HEK293 (cell line): Measurements from ENCODE around the gene TACC2.

Source experiments
- CTCF ChIP-seq: fragments of 450-650 bp; formaldehyde crosslinking; IDR thresholded peaks from 2 replicates; pipeline ENCODE4 v1.5.1; 2016; ENCODE audit warnings: missing biosample characterization, missing genetic modification characterization
- EGR2 ChIP-seq: fragments of 450-650 bp; formaldehyde crosslinking; IDR thresholded peaks from 2 replicates; pipeline ENCODE4 v1.5.1; 2016; ENCODE audit warnings: low read depth, missing biosample characterization, missing genetic modification characterization
- OSR2 ChIP-seq: fragments of 450-650 bp; formaldehyde crosslinking; IDR thresholded peaks from 2 replicates; pipeline ENCODE4 v1.5.1; 2016; ENCODE audit warnings: missing biosample characterization, missing genetic modification characterization
- PBX3 ChIP-seq: sonication (generic); formaldehyde crosslinking; IDR thresholded peaks from 2 replicates; pipeline ENCODE4 v1.8.1; 2022; ENCODE audit warnings: mild to moderate bottlenecking, moderate library complexity, missing genetic modification reagents
- REST ChIP-seq: fragments of 450-650 bp; formaldehyde crosslinking; IDR thresholded peaks from 2 replicates; pipeline ENCODE4 v1.5.1; 2016; ENCODE audit warnings: missing biosample characterization, missing genetic modification characterization
- ZBTB26 ChIP-seq: fragments of 450-650 bp; formaldehyde crosslinking; optimal IDR thresholded peaks from 2 replicates; pipeline ENCODE3; 2016; ENCODE audit warnings: missing biosample characterization, mild to moderate bottlenecking, missing genetic modification characterization
- ZBTB8A ChIP-seq: fragments of 450-650 bp; formaldehyde crosslinking; IDR thresholded peaks from 2 replicates; pipeline ENCODE4 v1.5.1; 2016; ENCODE audit warnings: missing biosample characterization, missing genetic modification characterization
- ZFP37 ChIP-seq: fragments of 450-650 bp; formaldehyde crosslinking; IDR thresholded peaks from 2 replicates; pipeline ENCODE4 v1.5.1; 2016; ENCODE audit warnings: missing biosample characterization, missing genetic modification characterization
- ZNF274 ChIP-seq, 2 experiments: fragments of 200-500 bp in 1 of 2; fragments of 450-650 bp in 1 of 2; sonication (Bioruptor generic) in 1 of 2; formaldehyde crosslinking in 1 of 2; IDR thresholded peaks; 2 replicates each; pipeline versions ENCODE4 v1.5.1 to v1.6.1; 2014 to 2016; ENCODE audit warnings: borderline replicate concordance in 1 of 2, inconsistent platforms in 1 of 2, low read length in 1 of 2, missing biosample characterization in 1 of 2, missing genetic modification characterization in 1 of 2
- ZNF366 ChIP-seq: fragments of 450-650 bp; formaldehyde crosslinking; conservative IDR thresholded peaks from 2 replicates; pipeline ENCODE4 v1.5.1; 2016; ENCODE audit warnings: missing biosample characterization, missing genetic modification characterization
- ZNF501 ChIP-seq: fragments of 450-650 bp; formaldehyde crosslinking; IDR thresholded peaks from 2 replicates; pipeline ENCODE4 v1.5.1; 2016; ENCODE audit warnings: missing biosample characterization, missing genetic modification characterization

GRCh38 chr10:122001698-122002097 is 12.7 kb downstream of the TACC2 start:
- no peak for TF ChIP-seq CTCF
- no peak for TF ChIP-seq ZFP37 (tag by site-specific recombination)
- no peak for TF ChIP-seq ZBTB26
- TF ChIP-seq ZBTB8A (tag by site-specific recombination): no peak
- no peak for TF ChIP-seq ZNF501 (tag by site-specific recombination)
- no peak for TF ChIP-seq REST
- no peak for TF ChIP-seq ZNF366 (tag by site-specific recombination)
- no peak for TF ChIP-seq PBX3 (CRISPR knock-in tag)
- no peak for TF ChIP-seq ZNF274 (IDR thresholded peaks at IDR 0.05; ENCODE audit: low read length)
- no peak for TF ChIP-seq ZNF274 (tag by site-specific recombination; IDR thresholded peaks at IDR 0.05; ENCODE audit: borderline replicate concordance)
- no peak for TF ChIP-seq OSR2 (tag by site-specific recombination)
- TF ChIP-seq EGR2 (tag by site-specific recombination): no peak
